GM21723 (cell line): Measurements from ENCODE around the gene FUT6.
"Not testable (repeated sequence)": the region's sequence is repeated elsewhere in the genome, so short reads cannot be mapped to it uniquely, and the experiment has no call there.

ENCODE experiments used
- ATAC-seq: cut with Tn5 transposase; IDR thresholded peaks from one replicate; pipeline ENCODE4 v1.9.1; 2021; ENCODE audit warnings: mild to moderate bottlenecking, moderate library complexity; ENCODE audit not compliant: unreplicated experiment

Gene FUT6

DNA sequence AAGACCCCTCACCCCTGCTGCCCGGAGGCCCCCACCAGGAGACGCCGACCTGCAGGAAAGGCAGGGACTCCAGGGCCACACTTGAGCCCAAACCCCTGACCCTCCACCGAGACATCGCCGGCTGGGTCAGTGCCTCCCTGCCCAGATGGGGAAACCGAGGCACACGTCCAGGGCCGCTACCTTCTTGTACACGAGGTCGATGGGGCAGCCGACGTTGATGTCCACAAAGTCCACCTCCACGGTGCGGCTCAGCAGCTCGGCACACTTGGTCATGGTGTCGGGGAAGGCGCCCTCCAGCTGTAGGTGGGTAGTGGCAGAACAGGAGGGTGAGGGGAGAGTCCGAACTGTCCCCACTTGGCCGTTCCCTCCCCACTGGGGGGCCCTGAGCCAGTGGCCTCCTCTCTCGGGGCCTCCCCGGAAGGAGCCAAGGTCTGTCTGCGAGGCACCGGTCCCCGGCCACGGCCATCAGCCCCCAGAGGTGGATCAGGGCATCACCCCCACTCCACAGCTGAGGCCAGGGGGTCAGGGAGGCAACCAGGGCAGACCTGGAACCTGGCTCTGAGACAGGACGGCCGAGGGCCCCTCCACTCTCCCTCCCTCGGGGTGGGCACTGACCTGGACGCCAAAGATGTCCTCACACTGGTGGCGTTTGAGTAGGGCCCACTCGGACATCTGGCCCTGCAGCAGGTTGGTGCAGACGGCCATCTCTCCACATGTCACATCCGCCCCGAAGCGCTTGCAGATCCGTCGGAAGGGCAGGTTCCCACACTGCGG lies 51.9 kb downstream of the FUT6 start:
- ATAC-seq: no peak

GRCh38 chr19:5786593-5787408 lies 52.7 kb downstream of the FUT6 start:
- no peak for ATAC-seq

DNA sequence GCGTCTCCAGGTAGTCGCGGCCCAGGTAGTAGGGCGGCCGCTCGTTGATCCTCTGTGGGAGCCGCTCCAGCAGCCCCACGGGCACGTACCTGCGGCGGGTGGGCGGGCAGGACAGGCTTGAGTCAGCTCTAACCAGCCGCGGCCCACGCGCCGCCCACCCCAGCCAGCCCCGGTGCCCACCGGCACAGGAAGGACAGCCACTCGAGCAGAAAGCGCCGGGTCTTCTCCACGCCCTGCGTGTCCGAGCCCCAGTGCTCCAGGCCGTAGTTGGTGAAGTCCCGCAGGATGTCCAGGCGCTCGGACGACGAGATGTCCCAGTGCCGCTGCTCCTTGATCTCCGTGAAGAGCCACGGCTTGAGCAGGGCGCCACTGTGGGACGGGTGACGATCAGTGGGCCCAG lies 54.1 kb downstream of the FUT6 start:
- ATAC-seq: no peak

DNA sequence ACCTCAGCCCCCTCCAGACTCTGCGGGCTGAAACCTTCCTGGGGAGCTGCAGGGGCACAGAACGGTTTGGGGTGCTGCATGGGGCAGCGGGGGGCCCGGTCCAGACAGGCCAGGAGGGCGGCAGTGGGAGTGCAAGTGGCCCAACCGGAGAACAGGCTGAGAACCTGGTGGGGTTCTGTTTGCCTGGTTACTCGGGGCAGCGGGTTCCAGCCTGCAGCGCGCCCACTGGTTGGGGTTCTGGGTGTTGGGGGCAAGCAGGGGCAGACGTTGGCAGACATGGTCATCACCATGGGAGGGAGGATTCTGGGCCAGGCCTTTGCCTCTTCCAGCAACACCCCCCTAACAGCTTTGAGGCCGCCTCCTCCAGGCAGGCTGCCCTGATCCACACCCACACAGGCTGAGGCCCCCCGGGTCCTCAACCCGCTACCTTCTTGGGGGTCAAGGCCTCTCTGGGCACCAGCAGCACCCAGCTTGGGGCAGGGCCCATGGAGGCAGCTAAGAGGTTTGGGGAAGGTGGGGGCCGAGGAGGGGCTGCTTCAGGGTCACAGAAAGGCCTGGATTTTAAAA lies 54.8 kb downstream of the FUT6 start, which contains the start of gene PRR22:
TSS of gene PRR22 (minus strand) at position 166 of the 567 bp plus-strand sequence. CDS start at position 80, 86 bp downstream.
- no peak for ATAC-seq

- ATAC-seq: no peak
These were observed 56.3 kb downstream of the FUT6 start for GRCh38 chr19:5782945-5783919.

- no peak for ATAC-seq
These were observed 57.2 kb downstream of the FUT6 start for GRCh38 chr19:5782322-5782721.

- not testable (repeated sequence) for ATAC-seq
These were observed 58.6 kb downstream of the FUT6 start for GRCh38 chr19:5780916-5781315.
